T-helper 1 cell treated with Interleukin-12 subunit alpha and Interleukin-12 subunit beta and Interleukin-4 antibody, amounts not matched to agents 30 μg/mL and 1 μg/mL, for 36 hours (primary cell): ENCODE measurements around the gene SLC39A11.

ENCODE experiments used
- H3K27ac Mint-ChIP-seq: one replicate; pipeline ENCODE4 v1.8.0; 2021; ENCODE audit warnings: mild to moderate bottlenecking, mixed read lengths
- H3K27me3 Mint-ChIP-seq: one replicate; pipeline ENCODE4 v1.8.0; 2021; ENCODE audit warnings: low read depth, mixed read lengths
- H3K36me3 Mint-ChIP-seq: one replicate; pipeline ENCODE4 v1.8.0; 2021; ENCODE audit warnings: low read depth, mixed read lengths
- H3K4me1 Mint-ChIP-seq: one replicate; pipeline ENCODE4 v1.8.0; 2021; ENCODE audit warnings: low read depth, mixed read lengths
- H3K4me3 Mint-ChIP-seq: one replicate; pipeline ENCODE4 v1.8.0; 2021; ENCODE audit warnings: mild to moderate bottlenecking, moderate library complexity, mixed read lengths
- H3K9me3 Mint-ChIP-seq: one replicate; pipeline ENCODE4 v1.8.0; 2021; ENCODE audit warnings: mixed read lengths

Gene SLC39A11

DNA sequence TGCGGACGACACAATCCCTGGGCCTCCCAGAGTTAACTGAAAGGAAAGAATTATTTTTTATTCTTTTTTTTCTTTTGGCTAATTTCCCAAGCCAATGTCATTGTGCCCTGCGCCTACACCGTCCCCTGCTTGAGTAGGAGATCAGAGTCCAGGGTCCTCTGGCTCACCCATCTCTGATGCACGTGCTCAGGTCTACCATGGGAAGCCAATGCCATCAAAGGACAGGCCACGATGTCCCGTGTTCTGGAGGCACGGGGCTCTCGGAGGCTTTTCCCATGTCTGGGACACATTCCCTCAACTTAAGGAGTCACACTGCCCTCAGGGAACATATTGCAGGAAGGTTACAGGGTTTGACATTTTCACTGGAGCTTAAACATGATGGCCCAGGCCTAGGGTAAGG lies 123.7 kb downstream of the SLC39A11 start:
- H3K36me3 Mint-ChIP-seq = no peaks in the 10 kb centered on the region

DNA sequence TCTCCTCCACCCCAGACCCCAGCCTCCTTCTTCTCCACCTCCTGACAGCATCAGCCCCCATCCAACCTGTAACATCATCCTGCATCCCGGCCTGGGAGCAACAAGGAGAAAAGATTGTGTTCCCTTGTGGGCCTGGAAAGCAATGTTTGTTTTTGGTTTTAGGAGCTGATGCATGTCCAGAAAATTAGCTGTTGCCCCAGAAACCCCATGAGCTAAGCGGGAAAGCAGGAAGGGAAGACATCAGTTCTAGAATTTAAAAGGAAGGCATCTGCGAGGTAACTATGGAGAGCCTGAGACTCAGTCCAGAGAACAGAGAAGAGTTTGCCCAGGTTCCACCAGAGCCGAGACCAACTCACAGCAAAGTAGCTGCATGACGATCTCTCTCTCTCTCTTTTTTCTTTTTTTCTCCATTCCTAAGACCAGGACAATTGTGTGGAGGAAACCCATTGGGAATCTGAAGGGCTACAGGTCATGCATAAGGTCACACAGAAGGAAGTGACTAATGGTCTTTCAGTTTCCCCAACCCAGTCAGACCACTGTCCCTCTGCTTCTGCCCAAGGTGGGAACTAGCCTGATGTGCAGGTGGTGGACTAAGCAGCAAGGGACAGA lies 124.4 kb downstream of the SLC39A11 start:
- Mint-ChIP-seq H3K27ac (no peak overlapping the region), H3K9me3 (no peaks in the 10 kb centered on the region), H3K36me3 (no peaks in the 10 kb centered on the region), H3K27me3 (no peaks in the 10 kb centered on the region), H3K4me3 (no peak overlapping the region), H3K4me1 (no peaks in the 10 kb centered on the region)

More for the DNA sequence above, 123.7 kb downstream of the SLC39A11 start:
- H3K9me3 Mint-ChIP-seq = no peaks in the 10 kb centered on the region
- no peak overlapping the region for H3K27ac Mint-ChIP-seq
- no peak overlapping the region for H3K4me3 Mint-ChIP-seq
- no peaks in the 10 kb centered on the region for H3K4me1 Mint-ChIP-seq
- H3K27me3 Mint-ChIP-seq = no peaks in the 10 kb centered on the region

DNA sequence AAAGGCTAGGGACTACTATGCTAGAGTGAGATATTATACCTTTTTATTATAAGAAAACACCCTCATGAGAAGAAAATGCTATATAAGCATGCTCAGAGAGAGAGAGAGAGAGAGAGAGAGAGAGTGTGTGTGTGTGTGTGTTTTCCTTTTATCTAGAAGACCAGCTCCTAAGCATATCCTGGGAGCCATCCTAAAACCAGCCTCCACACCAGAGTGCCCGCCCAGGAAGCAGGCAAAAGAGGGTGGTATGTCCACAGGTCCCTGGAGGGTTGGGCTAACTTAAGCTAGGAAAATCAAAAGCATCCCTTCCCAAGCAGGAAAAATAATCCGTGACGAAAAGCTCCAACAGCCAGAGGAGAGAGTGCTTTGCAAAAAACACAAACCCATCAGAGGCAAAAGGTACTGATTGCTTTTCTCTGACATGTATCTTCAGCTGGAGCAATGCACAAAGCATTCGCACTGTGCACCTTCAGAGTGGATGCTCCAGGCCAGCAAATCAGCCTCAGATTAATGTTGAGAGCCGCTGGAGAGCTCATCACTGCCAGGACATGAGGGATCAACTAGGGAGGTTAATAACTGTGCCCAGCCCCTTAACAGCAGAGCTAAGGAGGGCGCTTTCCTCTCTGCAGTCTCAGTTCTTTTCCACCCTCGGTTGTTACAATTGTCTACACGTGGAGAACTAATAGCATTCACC lies 125.1 kb downstream of the SLC39A11 start:
- no peaks in the 10 kb centered on the region for H3K36me3 Mint-ChIP-seq
- H3K9me3 Mint-ChIP-seq = no peaks in the 10 kb centered on the region
- H3K27me3 Mint-ChIP-seq = no peaks in the 10 kb centered on the region
- H3K4me3 Mint-ChIP-seq = no peak overlapping the region
- H3K4me1 Mint-ChIP-seq = no peaks in the 10 kb centered on the region
- no peak overlapping the region for H3K27ac Mint-ChIP-seq

DNA sequence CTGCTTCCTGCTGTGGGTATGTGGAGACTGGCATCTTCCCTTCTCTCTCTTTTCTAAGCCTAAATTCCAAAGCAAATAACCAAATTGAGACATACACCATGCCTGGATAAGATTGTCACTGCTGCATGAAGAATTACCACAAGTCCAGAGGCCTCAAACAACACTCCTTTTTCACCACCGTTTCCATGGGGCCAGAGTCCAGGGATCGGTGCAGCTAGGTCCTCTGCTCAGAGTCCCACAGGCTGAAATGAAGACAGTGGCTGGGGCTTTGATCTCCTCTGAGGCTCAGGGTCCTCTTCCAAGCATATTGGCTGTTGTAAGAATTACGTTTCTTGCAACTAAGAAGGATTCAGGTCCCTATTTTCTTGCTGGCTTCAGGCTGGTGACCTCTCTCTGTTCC lies 130.4 kb downstream of the SLC39A11 start:
- Mint-ChIP-seq H3K4me3 (no peak overlapping the region), H3K27ac (no peak overlapping the region), H3K4me1 (no peaks in the 10 kb centered on the region), H3K27me3 (no peaks in the 10 kb centered on the region), H3K36me3 (no peaks in the 10 kb centered on the region), H3K9me3 (no peaks in the 10 kb centered on the region)

DNA sequence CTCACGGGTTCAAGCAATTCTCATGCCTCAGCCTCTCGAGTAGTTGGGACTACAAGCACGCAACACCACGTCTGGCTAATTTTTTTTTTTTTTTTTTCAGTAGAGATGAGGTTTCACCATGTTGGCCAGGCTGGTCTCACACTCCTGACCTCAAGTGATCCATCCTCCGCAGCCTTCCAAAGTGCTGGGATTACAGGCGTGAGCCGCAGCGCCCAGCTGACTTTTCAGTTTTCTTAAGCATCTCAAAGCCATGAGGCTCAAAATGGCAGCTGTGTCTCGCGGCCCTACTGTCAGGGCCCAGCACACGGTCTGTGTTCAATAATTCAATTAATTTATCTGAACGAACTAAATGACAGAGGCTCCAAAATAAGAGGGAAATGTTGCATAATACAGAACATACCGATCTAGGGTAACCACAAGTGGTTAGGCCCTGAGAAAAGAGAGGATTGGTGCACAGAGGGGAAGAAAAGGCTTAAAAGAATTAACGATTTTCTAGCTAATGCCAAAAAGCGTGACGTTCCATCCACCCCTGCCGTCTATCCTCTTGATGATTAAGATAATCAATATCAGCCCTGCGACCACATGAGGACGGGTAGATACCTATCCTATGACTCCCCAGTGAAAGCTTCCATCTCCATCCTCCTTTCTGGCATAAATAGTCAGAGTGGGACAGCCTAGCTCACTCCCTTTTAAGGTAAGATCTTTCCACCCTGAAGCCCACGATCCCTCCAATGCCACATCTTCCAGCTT lies 136.9 kb downstream of the SLC39A11 start:
- Mint-ChIP-seq H3K27me3 (no peaks in the 10 kb centered on the region), H3K27ac (no peak overlapping the region), H3K36me3 (no peaks in the 10 kb centered on the region), H3K9me3 (no peaks in the 10 kb centered on the region), H3K4me1 (no peaks in the 10 kb centered on the region), H3K4me3 (no peak overlapping the region)

DNA sequence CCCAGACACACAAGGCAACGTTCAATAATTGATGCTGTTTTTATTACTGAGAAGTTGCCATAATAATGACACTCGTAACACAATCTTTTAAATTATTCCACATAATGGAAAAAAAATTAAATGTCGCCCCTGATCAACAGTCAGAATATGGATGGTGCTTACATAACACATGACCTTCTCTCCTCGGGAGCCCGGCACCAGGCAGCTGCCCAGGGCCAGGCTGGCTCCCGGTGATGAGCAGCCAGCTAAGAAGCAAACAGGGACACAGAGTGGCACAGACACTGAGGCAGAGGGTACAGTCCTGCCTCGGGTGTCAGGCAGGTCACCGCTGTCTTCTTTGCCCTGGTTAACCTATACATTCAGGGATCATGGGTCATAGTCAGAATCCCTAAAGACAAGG lies 137.9 kb downstream of the SLC39A11 start:
- Mint-ChIP-seq H3K4me3 (no peak overlapping the region), H3K36me3 (no peaks in the 10 kb centered on the region), H3K27ac (no peak overlapping the region), H3K27me3 (no peaks in the 10 kb centered on the region), H3K4me1 (no peaks in the 10 kb centered on the region), H3K9me3 (no peaks in the 10 kb centered on the region)

DNA sequence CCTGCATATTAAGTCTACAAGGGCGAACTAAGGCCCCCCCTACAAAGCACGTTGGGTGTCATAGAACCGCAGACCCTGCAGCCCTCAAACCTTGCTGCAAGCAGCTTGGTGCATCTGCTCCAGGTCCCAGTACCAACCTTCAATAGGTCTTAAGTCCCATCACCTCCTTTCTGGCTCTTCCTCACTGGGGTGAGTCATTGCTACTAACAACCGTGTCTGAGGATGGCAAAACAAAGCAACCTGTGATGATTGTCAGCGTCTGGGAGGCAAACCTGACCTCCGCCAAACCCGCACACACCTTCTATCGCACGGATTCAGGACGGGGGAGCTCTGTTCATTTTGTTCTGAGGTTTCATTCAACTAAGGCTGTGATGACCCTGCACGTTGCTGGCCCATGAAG lies 138.9 kb downstream of the SLC39A11 start:
- H3K27me3 Mint-ChIP-seq = no peaks in the 10 kb centered on the region
- H3K27ac Mint-ChIP-seq = no peak overlapping the region
- no peak overlapping the region for H3K4me3 Mint-ChIP-seq
- no peaks in the 10 kb centered on the region for H3K9me3 Mint-ChIP-seq
- no peaks in the 10 kb centered on the region for H3K36me3 Mint-ChIP-seq
- no peaks in the 10 kb centered on the region for H3K4me1 Mint-ChIP-seq

DNA sequence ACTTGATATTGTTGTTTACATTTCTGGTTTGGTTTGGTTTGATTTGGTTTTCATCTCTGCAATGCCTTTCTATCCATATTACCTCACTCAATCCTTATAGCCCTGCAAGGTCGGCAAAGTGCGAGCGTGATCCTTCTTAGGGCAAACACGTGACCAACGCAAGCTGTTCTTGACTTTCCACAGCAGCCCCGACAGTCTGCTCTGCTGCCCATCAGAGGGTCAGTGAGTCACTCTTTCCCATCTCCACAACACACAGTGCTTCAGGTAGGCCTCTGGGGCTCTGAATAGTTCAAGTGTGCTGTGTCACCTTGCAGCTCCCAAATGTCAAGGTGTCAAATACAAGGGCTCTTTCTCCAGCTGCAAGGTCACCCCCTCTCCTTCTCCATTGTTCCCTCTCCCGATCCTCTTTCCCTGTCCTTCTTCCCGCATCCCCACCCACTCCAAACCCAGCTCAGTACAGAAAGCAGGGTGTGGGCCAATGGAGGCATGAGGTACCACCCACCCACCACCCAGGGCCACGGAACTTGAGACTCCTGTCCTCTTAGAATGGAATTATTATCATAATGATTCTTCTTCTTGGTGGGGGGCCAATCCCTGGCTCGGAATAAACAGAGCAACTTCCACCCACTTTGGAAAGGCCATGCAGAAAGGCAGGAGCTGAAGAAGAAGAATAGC lies 139.7 kb downstream of the SLC39A11 start:
- Mint-ChIP-seq H3K4me3 (no peak overlapping the region), H3K27ac (no peak overlapping the region), H3K36me3 (no peaks in the 10 kb centered on the region), H3K9me3 (no peaks in the 10 kb centered on the region), H3K4me1 (no peaks in the 10 kb centered on the region), H3K27me3 (no peaks in the 10 kb centered on the region)

DNA sequence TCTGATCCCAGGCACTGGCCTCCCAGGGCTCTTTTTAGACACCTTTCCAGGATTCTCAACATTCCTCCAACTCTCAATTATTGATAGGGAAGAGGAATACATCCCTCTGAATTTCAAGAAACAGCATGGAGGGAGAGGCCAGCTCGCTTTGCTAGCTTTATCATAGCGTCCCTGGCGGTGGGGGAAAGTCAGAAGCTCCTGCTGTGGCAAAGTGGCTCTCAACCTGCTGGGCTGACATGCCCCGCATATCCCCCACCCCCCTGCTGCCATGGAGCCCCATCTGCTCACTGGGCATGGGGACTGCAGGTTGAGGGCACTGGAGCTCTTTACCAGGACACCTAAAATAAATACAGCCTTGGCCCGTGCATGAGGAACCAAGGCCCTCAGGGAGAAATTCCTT lies 140.3 kb downstream of the SLC39A11 start:
- H3K4me1 Mint-ChIP-seq = no peaks in the 10 kb centered on the region
- no peaks in the 10 kb centered on the region for H3K27me3 Mint-ChIP-seq

DNA sequence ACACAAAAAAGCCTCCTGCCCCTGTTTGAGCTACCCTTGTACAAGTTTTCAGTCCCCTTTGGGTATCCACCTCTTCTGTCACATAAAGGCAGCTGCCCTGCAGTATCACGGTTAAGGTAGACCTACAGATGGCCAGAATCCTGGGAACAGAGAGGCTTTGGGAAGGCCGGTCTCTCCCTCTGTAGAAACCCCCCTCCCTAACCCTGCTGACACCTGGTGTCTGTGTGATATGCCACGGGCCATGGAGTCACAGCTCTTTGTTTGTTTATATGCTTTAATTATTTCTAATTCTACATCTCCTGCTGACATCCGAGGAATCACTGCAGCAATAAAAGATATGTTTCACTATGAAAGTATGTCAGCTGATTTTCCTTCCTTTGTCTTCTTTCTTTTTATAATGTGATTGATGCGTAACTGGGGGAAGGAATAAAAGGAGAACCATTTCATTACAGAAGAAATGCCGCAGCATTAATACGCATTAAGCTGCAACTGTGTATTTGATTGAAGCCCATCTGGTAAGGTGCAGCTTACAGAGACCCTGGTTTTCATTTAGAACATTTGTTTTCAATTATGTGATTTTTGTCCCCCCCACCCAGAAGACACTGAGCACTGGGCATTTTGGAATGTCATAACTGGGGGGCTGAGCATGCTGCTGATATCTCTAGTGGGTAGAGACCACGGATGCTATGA lies 142.1 kb downstream of the SLC39A11 start:
- H3K27ac Mint-ChIP-seq = no peak overlapping the region
- no peaks in the 10 kb centered on the region for H3K36me3 Mint-ChIP-seq
- no peaks in the 10 kb centered on the region for H3K27me3 Mint-ChIP-seq
- no peaks in the 10 kb centered on the region for H3K9me3 Mint-ChIP-seq
- no peaks in the 10 kb centered on the region for H3K4me1 Mint-ChIP-seq
- H3K4me3 Mint-ChIP-seq = no peak overlapping the region

More for the DNA sequence above, 140.3 kb downstream of the SLC39A11 start:
- Mint-ChIP-seq H3K27ac (no peak overlapping the region), H3K9me3 (no peaks in the 10 kb centered on the region), H3K36me3 (no peaks in the 10 kb centered on the region), H3K4me3 (no peak overlapping the region)

DNA sequence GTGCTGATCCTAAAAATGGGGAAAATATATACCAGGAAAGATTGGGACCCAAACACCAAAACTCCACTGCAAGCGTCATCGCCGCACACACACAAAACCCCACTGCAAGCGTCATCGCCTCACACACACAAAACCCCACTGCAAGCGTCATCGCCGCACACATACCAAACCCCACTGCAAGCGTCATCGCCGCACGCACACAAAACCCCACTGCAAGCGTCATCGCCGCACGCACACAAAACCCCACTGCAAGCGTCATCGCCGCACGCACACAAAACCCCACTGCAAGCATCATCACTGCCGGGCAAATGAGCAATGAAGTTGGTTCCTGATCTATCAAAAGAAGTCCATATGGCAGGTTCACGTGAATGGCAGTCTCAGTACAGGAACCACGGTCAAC lies 144.4 kb downstream of the SLC39A11 start:
- Mint-ChIP-seq H3K4me3 (no peak overlapping the region), H3K27ac (no peak overlapping the region), H3K4me1 (no peaks in the 10 kb centered on the region), H3K9me3 (no peaks in the 10 kb centered on the region), H3K27me3 (no peaks in the 10 kb centered on the region), H3K36me3 (no peaks in the 10 kb centered on the region)

DNA sequence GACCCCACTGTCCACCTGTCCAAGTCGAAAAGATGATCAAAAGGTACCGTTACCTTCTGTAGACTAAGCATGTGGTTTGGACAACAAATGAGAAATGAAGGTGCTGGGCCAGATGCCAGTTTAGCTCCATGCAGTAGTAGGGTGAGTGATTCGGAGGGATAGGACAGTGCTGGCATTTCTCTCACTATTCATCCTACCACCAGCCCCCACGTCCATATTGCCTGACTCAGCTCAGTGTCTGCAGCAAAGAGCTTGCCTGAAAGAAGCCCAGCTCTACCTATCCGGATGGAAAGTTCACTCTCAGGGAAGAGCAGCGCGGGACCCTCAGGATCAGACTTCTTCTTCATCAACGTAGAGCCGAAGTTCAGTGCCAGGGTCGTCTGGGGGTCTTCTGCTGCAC lies 145.0 kb downstream of the SLC39A11 start:
- Mint-ChIP-seq H3K27ac (no peak overlapping the region), H3K27me3 (no peaks in the 10 kb centered on the region), H3K4me1 (no peaks in the 10 kb centered on the region), H3K9me3 (no peaks in the 10 kb centered on the region), H3K4me3 (no peak overlapping the region), H3K36me3 (no peaks in the 10 kb centered on the region)

DNA sequence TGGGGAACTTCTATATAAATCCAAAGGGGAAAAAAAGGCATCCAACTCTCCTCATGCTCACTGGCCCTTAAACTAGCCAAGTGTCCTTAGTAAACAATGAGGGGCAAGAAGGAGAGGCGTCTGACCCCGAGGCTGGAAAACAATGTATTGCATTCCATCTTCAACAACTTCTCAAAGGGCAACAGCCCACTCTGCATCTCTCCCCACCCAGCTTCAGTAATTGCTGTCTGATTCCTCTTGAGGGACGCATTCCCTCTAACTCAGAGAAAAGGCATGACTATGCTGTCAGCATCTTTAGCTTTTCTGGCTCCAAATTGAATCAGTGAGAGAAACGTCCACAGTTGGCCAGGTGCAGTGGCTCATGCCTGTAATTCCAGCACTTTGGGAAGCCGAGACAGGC lies 145.8 kb downstream of the SLC39A11 start:
- Mint-ChIP-seq H3K27ac (no peak overlapping the region), H3K36me3 (no peaks in the 10 kb centered on the region), H3K4me3 (no peak overlapping the region), H3K4me1 (no peaks in the 10 kb centered on the region), H3K27me3 (no peaks in the 10 kb centered on the region), H3K9me3 (no peaks in the 10 kb centered on the region)

DNA sequence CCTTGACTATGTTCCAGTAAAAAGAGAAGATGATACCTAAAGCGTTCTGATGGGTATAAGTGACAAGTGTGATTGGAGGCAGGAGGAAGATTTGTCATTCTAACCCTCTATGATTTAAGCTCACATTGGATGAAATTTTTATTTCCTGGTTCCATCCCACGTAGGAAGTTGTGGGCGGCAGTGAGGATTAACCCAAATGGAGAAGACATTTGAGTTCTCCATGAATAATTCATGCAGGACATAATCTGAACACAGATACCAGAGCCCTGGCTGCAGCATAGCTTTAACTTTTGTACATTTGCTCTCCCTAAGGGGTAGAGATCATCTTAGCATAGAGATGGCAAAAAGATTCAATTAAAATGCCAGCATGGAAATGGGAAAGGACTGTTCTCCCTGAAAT lies 146.3 kb downstream of the SLC39A11 start:
- Mint-ChIP-seq H3K27me3 (no peaks in the 10 kb centered on the region), H3K4me3 (no peak overlapping the region), H3K27ac (no peak overlapping the region), H3K36me3 (no peaks in the 10 kb centered on the region), H3K4me1 (no peaks in the 10 kb centered on the region), H3K9me3 (no peaks in the 10 kb centered on the region)
